ENCODE data around the gene PACRG. TPM values are rescaled to one million over a fixed set of nuclear protein-coding genes. Genes with fewer than 3 reads are reported as not detected.

The PACRG gene
- total RNA-seq, 4 donors from 2014 or later, result 1.5 to 10.4 (median 2.1) TPM

- H3K4me1 ChIP-seq, result no peaks in the 10 kb centered on the region
- no peak overlapping the region for H3K27ac ChIP-seq
- TF ChIP-seq POLR2A (IDR thresholded peaks at IDR 0.05) (no peak), EP300 (IDR thresholded peaks at IDR 0.05) (no peak), CTCF (IDR thresholded peaks at IDR 0.05) (no peak)
- no peaks in the 10 kb centered on the region for H3K27me3 ChIP-seq
- WGBS, 2 donors, result 90 to 97% methylated on average over 17 to 18 of the region's 18 CpGs
- no peaks in the 10 kb centered on the region for H3K9me3 ChIP-seq
- H3K4me3 ChIP-seq, result no peak overlapping the region
- no peaks in the 10 kb centered on the region for H3K36me3 ChIP-seq
- no peak for DNase-seq (ENCODE audit: low spot score in 2 of 2)
Measured at GRCh38 chr6:162868397-162868796, 140.6 kb downstream of the PACRG start.

GRCh38 chr6:162871966-162872365 is 144.2 kb downstream of the PACRG start:
- Histone ChIP-seq H3K4me1 (no peaks in the 10 kb centered on the region), H3K36me3 (no peaks in the 10 kb centered on the region), H3K4me3 (no peak overlapping the region), H3K9me3 (no peaks in the 10 kb centered on the region), H3K27me3 (no peaks in the 10 kb centered on the region), H3K27ac (no peak overlapping the region)
- WGBS, 2 donors, result 87 to 89% methylated on average over 1 of the region's 1 CpG
- no peak for TF ChIP-seq POLR2A (IDR thresholded peaks at IDR 0.05)
- TF ChIP-seq EP300 (IDR thresholded peaks at IDR 0.05), result no peak
- no peak for DNase-seq (ENCODE audit: low spot score in 2 of 2)

GRCh38 chr6:162873537-162873936 is 145.8 kb downstream of the PACRG start:
- no peak overlapping the region for H3K4me3 ChIP-seq
- no peaks in the 10 kb centered on the region for H3K36me3 ChIP-seq
- H3K9me3 ChIP-seq, result no peaks in the 10 kb centered on the region
- DNase-seq (ENCODE audit: low spot score in 2 of 2), result no peak
- no peak overlapping the region for H3K27ac ChIP-seq
- H3K4me1 ChIP-seq, result no peaks in the 10 kb centered on the region
- no peaks in the 10 kb centered on the region for H3K27me3 ChIP-seq
- 90 to 91% methylated on average over 2 of the region's 2 CpGs for WGBS, 2 donors
- TF ChIP-seq POLR2A (IDR thresholded peaks at IDR 0.05), result no peak
- no peak for TF ChIP-seq CTCF (IDR thresholded peaks at IDR 0.05)
- TF ChIP-seq EP300 (IDR thresholded peaks at IDR 0.05), result no peak

- no peaks in the 10 kb centered on the region for H3K27me3 ChIP-seq
- H3K27ac ChIP-seq, result no peak overlapping the region
- no peak for TF ChIP-seq EP300 (IDR thresholded peaks at IDR 0.05)
- TF ChIP-seq CTCF (IDR thresholded peaks at IDR 0.05), result no peak
- TF ChIP-seq POLR2A (IDR thresholded peaks at IDR 0.05), result no peak
- no peak for DNase-seq (ENCODE audit: low spot score in 2 of 2)
- no peaks in the 10 kb centered on the region for H3K4me1 ChIP-seq
- no peak overlapping the region for H3K4me3 ChIP-seq
- H3K9me3 ChIP-seq, result no peaks in the 10 kb centered on the region
- H3K36me3 ChIP-seq, result no peaks in the 10 kb centered on the region
- WGBS, 2 donors, result 98% methylated on average over 2 of the region's 2 CpGs
Measured at GRCh38 chr6:162875070-162875469, 147.3 kb downstream of the PACRG start.

GRCh38 chr6:162882801-162883481 is 155.2 kb downstream of the PACRG start:
- TF ChIP-seq CTCF (IDR thresholded peaks at IDR 0.05) (no peak), EP300 (IDR thresholded peaks at IDR 0.05) (no peak), POLR2A (IDR thresholded peaks at IDR 0.05) (no peak)
- no peak for DNase-seq (ENCODE audit: low spot score in 2 of 2)

More at GRCh38 chr6:162882801-162883481, 155.2 kb downstream of the PACRG start:
- no peaks in the 10 kb centered on the region for H3K4me1 ChIP-seq
- no peaks in the 10 kb centered on the region for H3K36me3 ChIP-seq
- H3K27me3 ChIP-seq, result no peaks in the 10 kb centered on the region
- no peak overlapping the region for H3K4me3 ChIP-seq
- H3K9me3 ChIP-seq, result no peaks in the 10 kb centered on the region
- WGBS, 2 donors, result 64 to 68% methylated on average over 8 of the region's 8 CpGs
- no peak overlapping the region for H3K27ac ChIP-seq
